Spinal cord (tissue), 10 donors: ENCODE results near the gene FRS2. TPM values are rescaled to one million over a fixed set of nuclear protein-coding genes. Genes with fewer than 3 reads are reported as not detected.

Experiments used
- DNase-seq, 6 donors: peaks; one replicate each; pipeline versions ENCODE4 v3.0.0 to v3.0.0-alpha.2; 2013 to 2015; ENCODE audit warnings: low spot score in 6 of 6, low read depth in 4 of 6
- H3K27ac ChIP-seq: one replicate; pipeline ENCODE4 v1.5.1; 2013; ENCODE audit warnings: low read depth, low read length, control low read depth
- H3K27me3 ChIP-seq: one replicate; pipeline ENCODE4 v1.6.1; 2013; ENCODE audit warnings: low read length; ENCODE audit not compliant: control insufficient read depth, insufficient read depth
- H3K36me3 ChIP-seq: one replicate; pipeline ENCODE4 v1.6.1; 2013; ENCODE audit warnings: low read length; ENCODE audit not compliant: control insufficient read depth, insufficient read depth
- H3K4me1 ChIP-seq: one replicate; pipeline ENCODE4 v1.6.1; 2013; ENCODE audit warnings: low read length; ENCODE audit not compliant: control insufficient read depth, insufficient read depth
- H3K4me3 ChIP-seq: one replicate; pipeline ENCODE4 v1.5.1; 2013; ENCODE audit warnings: low read depth, low read length, control low read depth
- H3K9me3 ChIP-seq: one replicate; pipeline ENCODE4 v1.6.1; 2013; ENCODE audit warnings: low read length; ENCODE audit not compliant: control insufficient read depth, insufficient read depth
- WGBS: methylation state at CpG from one replicate; pipeline ENCODE4 v1.1.5; 2013; ENCODE audit warnings: missing lambda C conversion rate; ENCODE audit not compliant: insufficient coverage; 5-methylcytosine and 5-hydroxymethylcytosine counted together
- polyA plus RNA-seq, 2 donors: library from polyadenylated mRNA; unstranded; fragments of 120-200 nt; gene quantifications; one replicate each; pipeline ENCODE4 v1.2.1, GENCODE V29; 2013; ENCODE audit not compliant: insufficient read length in 2 of 2
- total RNA-seq, 2 donors: library from RNA; depleted of rRNA in 1 of 2; stranded (reverse); fragments of 120-200 nt in 1 of 2; fragments of >200 nt in 1 of 2; gene quantifications; one replicate each; pipeline versions ENCODE4 v1.2.3 to v1.2.4, GENCODE V29; 2013 to 2014
- donor health status: healthy.

The FRS2 gene
- total and polyA plus RNA-seq, 4 donors = 29.4 to 87.1 (median 53.9) TPM

GRCh38 chr12:69456239-69456638 is 13.9 kb upstream of the FRS2 start:
- H3K27me3 ChIP-seq = no peaks in the 10 kb centered on the region
- H3K27ac ChIP-seq = no peak overlapping the region
- no peaks in the 10 kb centered on the region for H3K9me3 ChIP-seq
- no peak overlapping the region for H3K4me3 ChIP-seq
- H3K4me1 ChIP-seq = no peaks in the 10 kb centered on the region
- no peaks in the 10 kb centered on the region for H3K36me3 ChIP-seq
- no peak for DNase-seq

- Histone ChIP-seq H3K4me1 (no peaks in the 10 kb centered on the region), H3K4me3 (no peak overlapping the region), H3K27ac (no peak overlapping the region), H3K36me3 (no peaks in the 10 kb centered on the region), H3K27me3 (no peaks in the 10 kb centered on the region), H3K9me3 (no peaks in the 10 kb centered on the region)
- peak in 1 of 6 donors; percentile 31 for DNase-seq
- no CpG with 5 or more reads among the region's 3 CpGs for WGBS
Observed at GRCh38 chr12:69457433-69457832, 12.8 kb upstream of the FRS2 start.

GRCh38 chr12:69459477-69459876 is 10.7 kb upstream of the FRS2 start:
- DNase-seq = peak in 3 of 6 donors; percentile 22 to 56 (median 49)
- H3K36me3 ChIP-seq = no peaks in the 10 kb centered on the region
- H3K4me1 ChIP-seq = no peaks in the 10 kb centered on the region
- H3K27ac ChIP-seq = no peak overlapping the region
- no peaks in the 10 kb centered on the region for H3K27me3 ChIP-seq
- no peak overlapping the region for H3K4me3 ChIP-seq
- no peaks in the 10 kb centered on the region for H3K9me3 ChIP-seq
- whole genome bisulfite sequencing = 42% methylated on average over 3 of the region's 3 CpGs

GRCh38 chr12:69464428-69464827 is 5.8 kb upstream of the FRS2 start:
- H3K9me3 ChIP-seq = no peaks in the 10 kb centered on the region
- DNase-seq = no peak
- 86% methylated on average over 1 of the region's 1 CpG for WGBS
- H3K27ac ChIP-seq = no peak overlapping the region
- no peak overlapping the region for H3K4me3 ChIP-seq
- no peaks in the 10 kb centered on the region for H3K36me3 ChIP-seq
- H3K27me3 ChIP-seq = no peaks in the 10 kb centered on the region
- H3K4me1 ChIP-seq = no peaks in the 10 kb centered on the region

GRCh38 chr12:69466867-69467266 is 3.3 kb upstream of the FRS2 start:
- no peaks in the 10 kb centered on the region for H3K27me3 ChIP-seq
- DNase-seq = no peak
- no peak overlapping the region for H3K4me3 ChIP-seq
- H3K27ac ChIP-seq = no peak overlapping the region
- H3K9me3 ChIP-seq = no peaks in the 10 kb centered on the region
- H3K36me3 ChIP-seq = no peaks in the 10 kb centered on the region
- peaks cover under 1% of the 10 kb centered on the region for H3K4me1 ChIP-seq
- WGBS = no CpG with 5 or more reads among the region's 1 CpG

GRCh38 chr12:69467366-69467765 is 2.8 kb upstream of the FRS2 start:
- H3K27ac ChIP-seq = no peak overlapping the region

GRCh38 chr12:69468237-69469026 is 1.8 kb upstream of the FRS2 start:
- DNase-seq = no peak
- Histone ChIP-seq H3K36me3 (no peaks in the 10 kb centered on the region), H3K4me3 (no peak overlapping the region), H3K27me3 (no peaks in the 10 kb centered on the region), H3K9me3 (no peaks in the 10 kb centered on the region), H3K27ac (no peak overlapping the region), H3K4me1 (peaks cover 4% of the 10 kb centered on the region)
- 80% methylated on average over 1 of the region's 7 CpGs for WGBS

More at GRCh38 chr12:69467366-69467765, 2.8 kb upstream of the FRS2 start:
- H3K9me3 ChIP-seq = no peaks in the 10 kb centered on the region
- no peak overlapping the region for H3K4me3 ChIP-seq
- no peaks in the 10 kb centered on the region for H3K27me3 ChIP-seq
- no peak for DNase-seq
- no CpG with 5 or more reads among the region's 4 CpGs for WGBS
- peaks cover 4% of the 10 kb centered on the region for H3K4me1 ChIP-seq
- no peaks in the 10 kb centered on the region for H3K36me3 ChIP-seq

- WGBS = 3% methylated on average over 5 of the region's 10 CpGs
- Histone ChIP-seq H3K9me3 (no peaks in the 10 kb centered on the region), H3K4me1 (peaks cover 4% of the 10 kb centered on the region)
Observed at GRCh38 chr12:69469854-69470188, 367 bp upstream of the FRS2 start.

GRCh38 chr12:69471076-69471430 is 865 bp downstream of the FRS2 start:
- WGBS = 0% methylated on average over 2 of the region's 7 CpGs
- Histone ChIP-seq H3K36me3 (no peaks in the 10 kb centered on the region), H3K4me3 (peak overlapping the region; percentile 88), H3K27me3 (no peaks in the 10 kb centered on the region), H3K4me1 (peaks cover 4% of the 10 kb centered on the region), H3K27ac (peak overlapping the region; percentile 90), H3K9me3 (no peaks in the 10 kb centered on the region)
- DNase-seq = no peak

More at GRCh38 chr12:69469854-69470188, 367 bp upstream of the FRS2 start:
- no peaks in the 10 kb centered on the region for H3K27me3 ChIP-seq
- no peak for DNase-seq
- peak overlapping the region; percentile 90 for H3K27ac ChIP-seq
- H3K4me3 ChIP-seq = peak overlapping the region; percentile 88
- H3K36me3 ChIP-seq = no peaks in the 10 kb centered on the region

- Histone ChIP-seq H3K4me3 (peak overlapping the region; percentile 88), H3K27me3 (no peaks in the 10 kb centered on the region), H3K4me1 (peaks cover 4% of the 10 kb centered on the region), H3K36me3 (no peaks in the 10 kb centered on the region), H3K27ac (no peak overlapping the region), H3K9me3 (no peaks in the 10 kb centered on the region)
- 60% methylated on average over 1 of the region's 5 CpGs for WGBS
- no peak for DNase-seq
Observed at GRCh38 chr12:69471667-69472385, 1.6 kb downstream of the FRS2 start.
